Renal pelvis (tissue), 12 donors: ENCODE results near the gene TMEM150A. TPM values are rescaled to one million over a fixed set of nuclear protein-coding genes. Genes with fewer than 3 reads are reported as not detected.

Experiments
- DNase-seq: peaks from one replicate; pipeline ENCODE4 v3.0.0-alpha.2; 2013
- long read RNA-seq, 16 experiments: transcript quantifications; one replicate each; lab custom pipeline, GENCODE V29; 2026
- polyA plus RNA-seq, 3 donors: library from polyadenylated mRNA; unstranded; fragments of 120-200 nt; gene quantifications; one replicate each; pipeline ENCODE4 v1.2.1, GENCODE V29; 2013; ENCODE audit not compliant: insufficient read length in 3 of 3

TMEM150A gene, protein sequence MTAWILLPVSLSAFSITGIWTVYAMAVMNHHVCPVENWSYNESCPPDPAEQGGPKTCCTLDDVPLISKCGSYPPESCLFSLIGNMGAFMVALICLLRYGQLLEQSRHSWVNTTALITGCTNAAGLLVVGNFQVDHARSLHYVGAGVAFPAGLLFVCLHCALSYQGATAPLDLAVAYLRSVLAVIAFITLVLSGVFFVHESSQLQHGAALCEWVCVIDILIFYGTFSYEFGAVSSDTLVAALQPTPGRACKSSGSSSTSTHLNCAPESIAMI
- polyA plus RNA-seq, result 10 to 100 TPM; 42.7 to 47.0 (median 44.7) TPM
- long read RNA-seq, donor 1, transcript TMEM150A-202 (8 exons, 1,518 nt), result major isoform, 6 of 12 reads
- long read RNA-seq, donor 1, partial matches to known transcripts, result 0 of 12 reads
- long read RNA-seq, donor 1, other reads (novel, unspliced or antisense), result 0 of 12 reads
- long read RNA-seq, donor 2, transcript TMEM150A-202 (8 exons, 1,518 nt), result major isoform, 12 of 16 reads
- long read RNA-seq, donor 2, partial matches to known transcripts, result 0 of 16 reads
- long read RNA-seq, donor 2, other reads (novel, unspliced or antisense), result 0 of 16 reads
- long read RNA-seq, donor 3, partial matches to known transcripts, result 0 of 7 reads
- long read RNA-seq, donor 3, other reads (novel, unspliced or antisense), result 0 of 7 reads
- long read RNA-seq, donor 4, transcript TMEM150A-202 (8 exons, 1,518 nt), result major isoform, 7 of 12 reads
- long read RNA-seq, donor 4, partial matches to known transcripts, result 0 of 12 reads
- long read RNA-seq, donor 4, other reads (novel, unspliced or antisense), result 0 of 12 reads
- long read RNA-seq, donor 5, partial matches to known transcripts, result 0 of 8 reads
- long read RNA-seq, donor 5, other reads (novel, unspliced or antisense), result 0 of 8 reads
- long read RNA-seq, donor 6, transcript TMEM150A-202 (8 exons, 1,518 nt), result major isoform, 7 of 10 reads
- long read RNA-seq, donor 6, partial matches to known transcripts, result 0 of 10 reads
- long read RNA-seq, donor 6, other reads (novel, unspliced or antisense), result 0 of 10 reads
- long read RNA-seq, donor 7, transcript TMEM150A-202 (8 exons, 1,518 nt), result major isoform, 12 of 28 reads
- long read RNA-seq, donor 7, transcript TMEM150A-203 (7 exons, 1,776 nt), result minor isoform, 6 of 28 reads
- long read RNA-seq, donor 7, transcript TMEM150A-201 (7 exons, 1,484 nt), result minor isoform, 5 of 28 reads
- long read RNA-seq, donor 7, partial matches to known transcripts, result 5 of 28 reads
- long read RNA-seq, donor 7, other reads (novel, unspliced or antisense), result 0 of 28 reads
- long read RNA-seq, donor 8, partial matches to known transcripts, result 0 of 2 reads
- long read RNA-seq, donor 8, other reads (novel, unspliced or antisense), result 0 of 2 reads
- long read RNA-seq, donor 9, transcript TMEM150A-202 (8 exons, 1,518 nt), result major isoform, 13 of 18 reads
- long read RNA-seq, donor 9, partial matches to known transcripts, result 0 of 18 reads
- long read RNA-seq, donor 9, other reads (novel, unspliced or antisense), result 0 of 18 reads
- long read RNA-seq, donor 10, transcript TMEM150A-202 (8 exons, 1,518 nt), result major isoform, 7 of 10 reads
- long read RNA-seq, donor 10, partial matches to known transcripts, result 0 of 10 reads
- long read RNA-seq, donor 10, other reads (novel, unspliced or antisense), result 0 of 10 reads
- long read RNA-seq, donor 11, transcript TMEM150A-202 (8 exons, 1,518 nt), result major isoform, 13 of 16 reads
- long read RNA-seq, donor 11, partial matches to known transcripts, result 0 of 16 reads
- long read RNA-seq, donor 11, other reads (novel, unspliced or antisense), result 0 of 16 reads
- long read RNA-seq, donor 12, transcript TMEM150A-202 (8 exons, 1,518 nt), result major isoform, 10 of 12 reads
- long read RNA-seq, donor 12, partial matches to known transcripts, result 0 of 12 reads
- long read RNA-seq, donor 12, other reads (novel, unspliced or antisense), result 0 of 12 reads
- long read RNA-seq, donor 13, partial matches to known transcripts, result 0 of 8 reads
- long read RNA-seq, donor 13, other reads (novel, unspliced or antisense), result 0 of 8 reads
- long read RNA-seq, donor 14, result 0 reads
- long read RNA-seq, donor 15, transcript TMEM150A-202 (8 exons, 1,518 nt), result major isoform, 6 of 9 reads
- long read RNA-seq, donor 15, partial matches to known transcripts, result 0 of 9 reads
- long read RNA-seq, donor 15, other reads (novel, unspliced or antisense), result 0 of 9 reads
- long read RNA-seq, donor 16, transcript TMEM150A-202 (8 exons, 1,518 nt), result major isoform, 17 of 21 reads
- long read RNA-seq, donor 16, partial matches to known transcripts, result 0 of 21 reads
- long read RNA-seq, donor 16, other reads (novel, unspliced or antisense), result 0 of 21 reads

DNA sequence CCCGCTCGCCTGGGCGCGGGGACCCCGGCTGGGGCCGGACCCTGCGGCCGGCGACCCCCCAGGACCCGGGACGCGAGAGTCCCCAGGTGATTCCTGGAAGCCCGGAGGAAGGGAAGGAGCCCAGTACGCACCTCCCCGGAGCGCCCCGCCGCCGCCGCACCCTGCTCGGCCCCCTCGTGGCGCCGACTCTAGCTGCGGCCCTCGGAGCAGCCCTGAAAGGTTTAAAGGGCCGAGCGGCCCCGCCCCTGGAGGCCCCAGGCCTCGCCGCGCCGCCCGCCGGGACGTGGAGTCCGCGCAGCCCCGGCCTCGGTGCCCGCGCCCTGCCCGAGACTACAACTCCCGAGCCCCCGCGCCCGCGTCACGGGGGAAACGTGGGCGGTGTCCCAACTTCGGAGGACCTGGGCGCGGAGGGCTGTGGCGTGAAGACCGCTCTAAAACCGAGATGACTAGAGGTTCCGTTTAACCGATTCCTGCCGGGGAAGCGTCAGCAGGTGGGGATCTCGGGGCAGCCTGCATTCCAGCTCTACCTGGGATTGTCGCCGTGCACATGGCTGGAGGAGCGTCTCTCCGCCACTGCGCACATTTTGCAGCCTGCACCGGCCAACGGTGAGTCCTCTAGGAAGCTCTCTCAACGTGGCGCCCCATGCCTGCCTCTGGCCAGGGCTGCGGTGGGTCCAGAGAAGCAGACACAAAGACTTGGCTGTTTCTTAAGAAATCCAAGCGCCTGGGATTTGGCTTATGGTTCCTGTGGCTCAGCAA, at the start of gene TMEM150A:
Gene TMEM150A (minus strand): TSS at position 223 of the 759 bp plus-strand sequence. CDS start 750 bp downstream, outside the sequence.
- DNase-seq, result peak; percentile 93

DNA sequence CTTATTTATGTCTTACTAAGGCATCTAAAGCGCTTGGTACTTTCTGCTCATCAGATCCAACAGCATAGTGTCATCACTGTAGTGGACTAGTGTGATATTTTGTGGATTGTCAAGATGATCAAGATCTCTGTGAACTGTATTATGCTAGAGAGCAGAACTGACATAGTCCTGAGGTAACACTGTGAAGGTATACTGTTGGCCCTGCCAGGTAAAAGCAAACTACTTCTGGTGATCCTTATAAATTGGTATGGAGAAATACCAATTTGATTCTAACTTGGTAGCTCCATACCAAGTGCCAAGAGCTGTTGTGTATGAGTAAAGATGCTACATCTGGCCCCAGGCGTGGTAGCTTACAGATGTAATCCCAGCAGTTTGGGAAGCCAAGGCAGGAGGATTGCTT, 49.6 kb upstream of the TMEM150A start:
- DNase-seq, result no peak

DNA sequence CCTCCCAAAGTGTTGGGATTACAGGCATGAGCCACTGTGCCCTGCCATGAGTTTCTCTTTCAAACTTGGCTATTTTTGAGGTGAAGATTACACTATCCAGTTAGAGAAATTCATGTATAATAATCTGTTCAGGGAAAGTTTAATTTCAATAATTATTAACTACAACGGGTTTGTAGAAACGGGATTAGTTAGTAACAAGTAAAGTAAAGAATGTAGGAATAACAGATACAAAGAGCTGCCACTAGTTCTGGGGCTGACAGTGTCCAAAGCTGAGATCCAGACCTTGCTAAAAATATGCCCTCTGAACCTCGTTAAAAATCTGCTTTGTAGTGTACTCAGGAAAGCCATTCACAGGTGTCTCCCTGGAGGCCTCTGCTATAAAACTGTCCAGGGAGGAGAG, 48.6 kb upstream of the TMEM150A start:
- no peak for DNase-seq

DNA sequence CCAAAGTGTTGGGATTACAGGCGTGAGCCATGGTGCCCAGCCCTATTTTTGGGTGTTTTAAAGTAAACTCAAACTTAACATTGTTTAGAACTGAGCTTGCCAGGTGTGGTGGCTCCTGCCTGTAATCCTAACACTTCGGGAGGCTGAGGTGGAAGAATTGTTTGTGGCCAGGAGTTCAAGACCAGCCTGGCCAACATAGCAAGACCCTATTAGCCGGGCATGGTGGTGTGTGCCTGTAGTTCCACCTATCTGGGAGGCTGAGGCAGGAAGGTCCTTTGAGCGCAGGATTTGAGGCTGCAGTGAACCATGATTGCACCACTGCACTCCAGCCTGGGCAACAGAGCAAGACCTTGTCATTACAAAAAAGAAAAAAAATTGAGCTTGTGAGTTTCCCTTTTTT, 48.0 kb upstream of the TMEM150A start:
- DNase-seq, result no peak

DNA sequence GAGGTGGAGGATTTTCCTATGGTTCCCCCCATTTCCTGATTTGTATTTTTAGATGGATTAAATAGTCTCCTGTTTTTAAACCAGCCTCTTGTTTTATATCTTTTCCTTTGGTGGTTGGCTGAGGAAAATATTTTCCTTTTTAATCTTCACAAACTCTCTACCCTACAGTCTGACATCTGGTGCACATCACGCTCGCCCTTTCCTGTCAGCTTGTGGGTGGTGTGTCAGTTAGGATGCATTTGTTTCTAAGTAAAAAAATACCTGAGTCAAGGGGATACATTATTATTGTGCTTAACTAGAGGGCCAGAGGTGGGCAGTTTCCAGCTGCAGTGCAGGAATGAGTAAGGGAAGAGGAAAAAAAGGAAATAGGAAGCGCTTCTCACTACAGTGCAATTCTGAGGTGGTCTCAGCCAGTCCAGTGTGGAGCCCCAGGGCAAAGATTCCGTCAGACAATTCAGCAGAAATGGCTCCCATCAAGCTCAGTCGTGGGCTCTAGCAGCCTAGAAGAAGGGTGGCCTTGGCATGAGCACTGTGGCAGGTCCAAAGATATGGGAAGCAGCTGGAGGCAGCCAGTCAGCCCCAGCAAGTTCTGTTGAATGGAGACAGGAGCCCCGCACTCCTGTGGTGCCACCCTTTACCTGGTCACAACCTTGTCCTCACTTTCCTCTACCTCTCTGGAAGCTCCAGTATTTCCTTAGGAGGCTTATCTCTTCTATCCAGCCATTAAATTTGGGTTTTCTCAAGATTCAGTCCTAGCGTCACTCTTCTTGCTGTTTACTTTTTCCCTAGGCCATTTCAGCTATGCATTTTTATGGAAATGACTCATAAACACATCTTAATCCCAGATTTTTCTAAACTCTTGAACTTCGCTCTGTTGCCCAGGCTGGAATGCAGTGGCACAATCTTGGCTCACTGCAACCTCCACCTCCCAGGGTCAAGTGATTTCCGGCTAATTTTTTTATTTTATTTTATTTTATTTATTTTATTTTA, 47.0 kb upstream of the TMEM150A start:
- no peak for DNase-seq

DNA sequence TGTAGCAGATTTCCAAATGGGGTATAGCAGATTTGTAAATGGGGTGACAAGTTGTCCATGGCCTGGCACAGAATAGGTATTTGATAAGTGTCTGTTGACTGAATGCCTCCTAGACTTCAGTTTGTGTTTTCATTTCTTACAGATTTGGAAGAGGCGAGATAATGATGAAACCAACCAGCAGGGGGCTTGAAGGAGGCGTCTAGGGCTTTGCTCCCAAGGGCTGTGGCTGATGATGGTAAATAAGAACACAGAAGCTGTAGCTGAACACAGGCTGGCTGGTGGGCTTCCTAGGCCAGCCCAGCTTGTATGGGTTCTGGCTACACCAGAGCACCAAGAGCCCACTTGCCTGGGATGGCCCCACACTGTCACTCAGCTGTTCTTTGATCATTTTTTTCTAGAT, 46.1 kb upstream of the TMEM150A start:
- DNase-seq, result no peak

DNA sequence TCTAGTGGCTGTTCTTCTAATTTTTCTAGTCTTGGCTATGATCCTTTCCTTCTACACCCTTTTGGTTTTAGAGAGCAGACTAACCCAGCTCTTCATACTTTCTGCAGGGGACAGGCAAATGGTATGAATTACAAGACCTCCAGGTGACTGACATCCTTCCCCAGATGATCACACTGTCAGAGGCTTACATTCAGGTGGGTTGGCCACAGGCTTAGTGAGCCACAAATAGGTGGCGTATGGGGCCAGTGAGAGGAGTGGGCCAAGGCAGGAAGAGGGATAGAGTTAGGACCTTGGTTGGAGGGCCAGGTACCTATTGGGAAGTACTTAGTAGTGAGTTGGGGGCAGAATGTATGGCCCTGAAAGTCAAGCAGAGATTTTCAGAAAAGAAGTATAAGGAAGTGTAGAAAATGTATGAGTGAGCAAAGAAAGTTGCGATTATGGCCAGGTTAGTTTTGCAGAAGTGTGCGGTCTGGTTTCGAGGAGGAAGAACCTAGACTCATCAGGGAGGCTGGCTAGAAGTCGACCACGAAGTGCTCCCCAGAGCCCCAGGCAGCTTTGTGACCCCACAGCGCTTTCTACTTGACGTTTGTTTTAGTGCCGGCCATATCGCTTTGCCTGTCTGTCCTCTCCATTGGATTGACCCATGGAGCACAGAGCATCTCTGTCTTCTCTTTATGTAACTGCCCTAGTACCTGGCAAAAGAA, 45.5 kb upstream of the TMEM150A start:
- DNase-seq, result no peak

DNA sequence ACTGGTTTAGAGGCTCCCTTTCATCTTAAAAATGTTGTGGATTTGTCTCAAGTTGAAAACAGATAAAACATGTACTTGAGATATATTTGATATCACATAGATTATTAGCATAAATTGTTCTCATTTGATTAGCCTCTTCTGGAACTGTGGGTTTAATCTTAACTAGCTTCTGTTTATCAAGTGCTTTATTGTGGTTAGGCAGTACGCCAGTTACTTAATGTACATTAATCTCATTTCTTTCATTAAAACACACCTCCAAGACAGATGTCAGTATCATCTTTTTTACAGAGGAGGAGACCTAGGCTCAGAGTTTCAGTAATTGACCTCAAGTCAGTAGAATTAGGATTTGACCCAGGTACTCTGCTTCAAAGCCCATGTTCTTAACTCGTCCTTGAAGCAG, 43.7 kb upstream of the TMEM150A start:
- DNase-seq, result no peak

DNA sequence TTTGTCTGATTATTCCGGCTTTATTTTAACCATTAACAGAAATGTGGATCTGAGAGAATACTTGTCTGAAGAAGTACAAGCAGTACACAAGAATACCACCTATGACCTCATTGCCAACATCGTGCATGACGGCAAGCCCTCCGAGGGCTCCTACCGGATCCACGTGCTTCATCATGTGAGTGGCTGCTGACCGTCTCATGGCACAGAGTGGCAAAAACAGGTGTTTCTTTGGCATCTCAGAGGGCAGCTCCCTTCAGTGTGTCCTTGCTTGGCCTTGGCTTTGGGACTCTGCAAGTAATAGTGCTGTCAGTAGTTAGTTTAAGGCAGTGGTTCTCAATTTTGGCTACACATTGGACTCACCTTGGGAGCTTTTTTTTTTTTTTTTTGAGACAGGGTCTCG, 42.4 kb upstream of the TMEM150A start:
- no peak for DNase-seq

DNA sequence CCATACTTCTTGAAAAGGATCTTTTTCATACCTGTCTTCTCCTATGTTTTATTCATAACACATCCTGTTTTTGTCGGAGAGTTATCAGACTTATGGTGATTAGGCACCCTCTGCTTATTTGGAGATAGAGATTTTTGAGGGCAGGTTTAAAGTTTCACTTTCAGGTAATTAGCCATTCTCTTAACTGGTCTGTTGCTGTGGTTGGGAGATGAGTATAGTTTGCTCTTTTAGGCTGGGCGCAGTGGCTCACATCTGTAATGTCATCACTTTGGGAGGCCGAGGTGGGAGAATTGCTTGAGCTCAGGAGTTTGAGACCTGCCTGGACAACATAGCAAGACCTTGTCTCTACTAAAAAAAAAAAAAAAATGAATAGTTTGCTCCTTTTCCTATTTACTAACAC, 40.2 kb upstream of the TMEM150A start:
- no peak for DNase-seq

DNA sequence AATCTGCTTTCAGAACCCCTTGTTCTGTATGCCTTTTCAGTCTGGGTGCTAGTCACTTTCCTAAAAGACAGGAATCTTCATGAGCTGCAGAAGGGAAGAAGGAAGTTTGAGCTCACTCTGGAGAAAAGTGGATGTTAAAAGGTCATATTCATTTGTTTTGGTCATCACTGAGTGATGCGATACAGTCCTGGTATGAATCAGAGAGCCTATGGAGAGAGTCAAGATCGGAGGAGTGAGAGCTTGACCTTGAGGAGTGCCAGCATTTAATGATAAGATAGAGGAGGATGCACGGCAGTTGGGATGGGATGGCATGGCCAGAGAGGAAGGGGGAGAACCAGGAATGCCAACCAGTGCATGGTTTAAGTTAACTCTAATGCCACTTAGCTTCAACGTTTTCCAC, 33.1 kb upstream of the TMEM150A start:
- DNase-seq, result no peak

DNA sequence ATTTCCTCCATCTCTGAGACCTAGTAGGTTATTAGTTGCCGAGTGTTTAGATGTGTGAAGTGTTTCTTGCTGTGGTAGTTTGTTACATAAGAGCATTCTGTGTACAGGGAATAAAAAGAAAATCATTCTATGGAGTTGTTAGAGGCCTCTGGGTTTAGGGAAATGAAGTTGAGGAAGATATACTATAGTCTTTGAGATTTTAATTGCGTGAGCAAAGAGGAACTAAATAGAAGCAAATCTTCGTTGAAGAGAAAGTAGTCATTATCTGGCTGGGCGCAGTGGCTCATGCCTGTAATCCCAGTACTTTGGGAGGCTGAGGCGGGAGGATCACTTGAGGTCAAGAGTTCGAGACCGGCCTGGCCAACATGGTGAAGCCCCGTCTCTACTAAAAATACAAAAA, 32.5 kb upstream of the TMEM150A start:
- DNase-seq, result no peak

DNA sequence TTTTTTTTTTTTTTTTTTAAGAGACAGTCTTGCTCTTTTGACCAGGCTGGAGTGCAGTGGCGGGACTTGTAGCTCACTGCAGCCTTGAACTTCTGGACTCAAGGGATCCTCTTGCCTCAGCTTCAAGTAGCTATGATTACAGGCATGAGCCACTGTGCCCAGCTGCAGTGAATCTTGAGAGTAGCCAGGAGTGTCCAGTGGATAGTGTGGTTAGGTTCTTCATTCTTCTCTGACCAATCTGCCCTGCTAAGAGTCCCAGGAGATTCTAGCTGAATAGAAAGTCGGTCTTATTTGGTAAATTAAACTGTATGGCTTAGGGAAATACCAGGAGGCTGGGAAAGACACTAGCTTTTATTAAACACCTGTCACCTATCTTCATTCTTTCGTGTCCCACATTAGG, 28.8 kb upstream of the TMEM150A start:
- DNase-seq, result no peak

DNA sequence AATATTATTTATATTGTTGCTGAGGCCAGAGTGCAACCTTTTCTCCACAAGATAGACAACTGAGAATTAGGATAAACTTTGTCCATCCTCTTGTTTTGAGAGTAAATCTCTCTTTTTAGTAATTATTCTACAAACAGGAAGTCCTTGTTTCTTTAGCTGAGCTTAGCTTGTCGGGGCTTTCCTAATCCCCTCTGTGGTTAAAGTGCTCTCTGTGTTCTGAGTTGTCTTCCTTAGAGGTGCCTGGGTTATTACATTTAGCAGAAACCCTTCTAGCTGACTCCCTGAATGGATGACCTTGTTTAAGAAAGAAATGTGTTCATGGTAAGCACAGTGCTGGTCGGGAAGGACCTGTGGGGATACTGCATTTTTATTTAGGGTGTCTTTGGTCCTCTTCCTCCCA, 26.2 kb upstream of the TMEM150A start:
- no peak for DNase-seq

DNA sequence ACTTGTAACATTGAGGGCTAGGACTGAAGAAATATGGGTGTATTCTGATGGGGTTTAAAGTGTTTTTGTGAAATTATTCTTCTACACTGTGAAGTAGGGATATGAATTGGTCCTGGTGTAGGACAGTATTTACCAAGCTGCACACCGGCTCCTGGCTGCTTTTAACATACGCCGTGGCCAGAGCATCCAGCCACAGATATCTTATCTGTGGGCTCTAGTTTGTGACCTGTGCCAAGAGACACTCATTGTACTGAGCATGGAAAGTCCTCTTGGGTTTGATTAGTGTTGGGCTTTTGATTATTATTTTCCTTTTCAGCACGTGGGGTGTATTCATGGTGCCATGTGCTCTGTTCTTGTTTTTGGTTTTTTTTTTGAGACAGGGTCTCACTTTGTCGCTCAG, 21.5 kb upstream of the TMEM150A start:
- no peak for DNase-seq

DNA sequence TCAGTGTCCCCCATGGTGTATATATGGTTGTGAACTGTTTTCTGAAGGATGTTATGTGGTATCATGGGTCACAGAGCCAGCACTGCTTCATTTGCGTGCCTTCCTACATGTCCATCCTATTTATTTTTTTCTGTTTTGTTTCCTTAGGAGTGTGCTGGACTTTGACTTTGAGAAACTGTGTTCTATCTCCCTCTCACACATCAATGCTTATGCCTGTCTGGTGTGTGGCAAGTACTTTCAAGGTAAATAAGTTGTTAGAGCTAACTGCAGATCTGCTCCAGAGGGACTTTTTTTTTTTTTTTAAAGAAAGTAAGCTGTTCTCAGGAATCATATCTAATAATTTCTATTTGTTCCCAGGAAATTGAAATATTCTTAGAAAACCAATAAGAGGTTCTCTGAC, 18.8 kb upstream of the TMEM150A start:
- DNase-seq, result no peak

DNA sequence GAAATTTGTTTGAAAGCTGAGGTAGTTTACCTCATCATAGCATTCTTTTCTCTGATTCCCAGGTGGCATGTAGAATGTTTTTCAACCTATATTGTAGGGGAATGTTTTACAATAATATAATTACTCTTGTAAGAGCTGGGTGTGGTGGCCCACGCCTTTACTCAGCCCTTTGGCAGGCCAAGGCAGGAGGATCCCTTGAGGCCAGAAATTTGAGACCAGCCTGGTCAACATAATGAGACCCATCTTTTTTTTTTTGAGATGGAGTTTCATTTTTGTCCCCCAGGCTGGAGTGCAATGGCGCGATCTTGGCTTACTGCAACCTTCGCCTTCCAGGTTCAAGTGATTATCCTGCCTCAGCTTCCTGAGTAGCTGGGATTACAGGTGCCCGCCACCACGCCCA, 17.1 kb upstream of the TMEM150A start:
- DNase-seq, result no peak
